ENCODE data around the gene DISP3.

GRCh38 chr1:11443043-11443442 lies 35.9 kb upstream of the DISP3 start:
- TF ChIP-seq CTCF (IDR thresholded peaks at IDR 0.05) (no peak), POLR2A (IDR thresholded peaks at IDR 0.05) (no peak)

Data from thyroid gland (tissue), 4 donors.